Astrocyte of the spinal cord (primary cell): Measurements from ENCODE around the gene LLGL1.

ENCODE experiments used
- DNase-seq: peaks from one replicate; pipeline ENCODE4 v3.0.0; 2011; ENCODE audit warnings: low read depth, low spot score
- H3K4me3 ChIP-seq: 2 replicates; pipeline ENCODE4 v1.5.1; 2011; ENCODE audit warnings: low read depth, mild to moderate bottlenecking, low read length, moderate library complexity
- CTCF ChIP-seq: IDR thresholded peaks from 2 replicates; pipeline ENCODE4 v1.5.1; 2012; ENCODE audit warnings: low read depth, mild to moderate bottlenecking, low read length, inconsistent platforms
- in situ Hi-C: cut with HindIII; loops from 2 replicates; pipeline ENCODE4 v1.10.0; 2017; ENCODE audit warnings: low sequenced_read_pairs

The LLGL1 gene

DNA sequence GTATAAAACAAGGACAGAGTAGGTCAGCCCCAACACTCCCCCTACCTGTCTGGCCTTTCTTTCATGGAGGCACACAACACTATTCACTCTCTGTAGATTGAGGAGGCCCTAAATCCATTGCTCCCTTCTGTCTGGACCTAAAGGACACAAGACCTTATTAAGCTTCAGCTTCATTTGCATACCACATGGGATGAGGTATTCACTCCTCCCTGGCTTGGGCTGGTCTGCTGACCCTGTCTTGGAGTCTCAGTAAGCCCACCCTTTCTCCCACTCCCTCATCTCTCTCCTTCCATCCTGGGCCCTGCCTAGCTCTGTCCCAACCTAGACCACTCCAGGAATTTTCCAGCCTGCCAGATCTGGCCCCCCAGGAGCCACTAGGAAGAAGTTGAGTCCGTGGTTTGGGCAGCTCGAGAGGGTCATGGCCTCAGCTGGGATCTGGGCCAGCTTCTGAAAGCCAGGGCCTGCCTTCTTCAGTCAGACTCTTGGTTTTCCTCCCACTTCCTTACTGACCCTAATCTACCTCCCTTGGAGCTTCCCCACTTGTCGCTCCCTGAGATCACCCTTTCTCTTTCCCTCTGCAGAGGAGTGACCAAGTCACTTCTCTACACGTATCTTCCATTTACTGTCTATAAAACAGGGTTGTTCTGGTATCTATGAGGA lies 6.5 kb upstream of the LLGL1 start:
- H3K4me3 ChIP-seq, result no peak overlapping the region
- peak; percentile 53 for DNase-seq
- TF ChIP-seq CTCF, result no peak
- in situ Hi-C loops, result no loop called here

DNA sequence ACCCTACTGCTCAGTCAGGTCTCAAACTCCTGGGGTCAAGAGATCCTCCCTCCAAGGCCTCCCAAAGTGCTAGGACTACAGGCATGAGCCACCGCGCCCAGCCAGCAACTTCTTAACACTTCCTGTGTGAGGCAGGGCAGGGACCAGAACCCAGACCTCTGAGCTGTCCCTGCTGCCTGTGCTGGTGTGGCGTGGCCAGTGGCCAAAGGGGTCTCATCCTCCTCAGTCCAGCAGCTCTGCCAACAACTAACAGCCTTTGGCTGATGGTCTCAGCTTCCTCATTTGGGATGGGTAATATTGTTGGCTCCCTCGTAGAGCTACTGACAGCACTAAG lies 1.4 kb upstream of the LLGL1 start:
- in situ Hi-C loops, result no loop called here
- H3K4me3 ChIP-seq, result no peak overlapping the region
- TF ChIP-seq CTCF, result no peak
- DNase-seq, result no peak

DNA sequence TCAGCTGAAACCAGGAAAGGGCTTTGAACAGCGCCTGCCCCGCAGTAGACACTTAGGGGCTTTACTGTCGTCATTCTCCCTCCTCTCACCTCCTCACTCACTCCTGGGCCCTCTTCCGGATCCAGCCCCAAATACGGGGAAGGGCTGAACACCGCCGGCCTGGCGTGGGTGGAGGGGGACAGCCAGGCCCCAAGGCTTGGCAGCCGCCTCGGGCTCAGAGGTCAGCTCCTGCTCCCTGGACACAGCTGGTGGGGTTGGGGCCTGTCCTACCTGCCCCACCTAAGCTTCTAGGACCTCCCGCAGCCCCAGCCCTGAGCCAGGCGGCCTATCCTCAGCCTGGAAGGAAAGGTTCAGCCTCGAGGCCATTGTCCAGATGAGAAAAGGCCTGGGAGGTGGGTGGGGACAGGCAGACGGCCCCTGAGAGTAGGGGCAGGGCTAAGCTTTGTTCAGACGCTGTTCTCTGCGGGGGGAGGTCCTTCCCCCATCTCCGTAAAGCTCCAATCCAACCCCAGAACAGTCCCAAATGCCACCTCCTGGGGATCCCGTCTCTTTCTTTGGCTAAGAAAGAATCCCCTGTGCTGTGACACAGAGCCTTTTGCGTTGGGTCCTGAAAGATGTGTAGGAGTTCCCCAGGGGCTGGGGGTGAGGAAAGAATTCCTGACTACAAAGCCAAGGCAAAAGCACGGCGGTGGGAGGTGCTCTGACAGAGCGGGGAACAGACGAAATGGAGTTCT lies 881 bp upstream of the LLGL1 start:
- in situ Hi-C loops, result no loop called here
- DNase-seq, result peak; percentile 4
- H3K4me3 ChIP-seq, result peak overlapping the region; percentile 19
- no peak for TF ChIP-seq CTCF

DNA sequence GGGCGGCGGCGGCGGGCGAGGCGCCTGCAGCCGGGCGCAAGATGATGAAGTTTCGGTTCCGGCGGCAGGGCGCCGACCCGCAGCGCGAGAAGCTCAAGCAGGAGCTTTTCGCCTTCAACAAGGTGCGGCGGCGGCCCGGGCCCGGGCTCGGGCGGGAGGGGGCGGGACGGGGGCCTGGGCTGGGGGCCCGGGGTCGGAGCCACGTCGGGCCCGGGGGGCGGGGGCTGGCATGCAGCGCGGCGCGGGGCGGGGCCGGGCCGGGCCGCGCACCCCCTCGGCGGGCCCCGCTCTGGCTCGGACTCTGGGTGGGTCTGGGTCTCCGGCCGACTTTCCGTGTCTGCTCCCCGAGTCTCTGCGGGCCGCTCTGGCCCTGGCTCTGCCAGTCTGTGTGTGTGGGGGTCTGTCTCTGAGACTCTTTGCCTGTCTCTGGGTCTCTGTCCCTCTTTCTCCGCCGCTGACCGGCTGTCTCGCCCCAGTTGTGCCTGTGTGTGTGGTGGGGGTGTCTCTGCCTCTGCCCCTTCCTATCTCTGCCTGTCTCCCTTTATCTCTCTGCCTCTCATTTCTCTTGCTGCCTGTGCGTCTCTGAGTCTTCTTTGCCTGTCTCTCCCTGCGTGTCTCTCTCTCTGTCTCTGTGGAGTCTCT lies 328 bp downstream of the LLGL1 start:
- DNase-seq, result peak; percentile 7
- in situ Hi-C loops, result no loop called here

GRCh38 chr17:18226284-18226945 lies 980 bp downstream of the LLGL1 start:
- in situ Hi-C loops, result no loop called here
- TF ChIP-seq CTCF, result no peak
- DNase-seq, result no peak

More for the DNA sequence above, 328 bp downstream of the LLGL1 start:
- peak overlapping the region; percentile 92 for H3K4me3 ChIP-seq
- TF ChIP-seq CTCF, result no peak

DNA sequence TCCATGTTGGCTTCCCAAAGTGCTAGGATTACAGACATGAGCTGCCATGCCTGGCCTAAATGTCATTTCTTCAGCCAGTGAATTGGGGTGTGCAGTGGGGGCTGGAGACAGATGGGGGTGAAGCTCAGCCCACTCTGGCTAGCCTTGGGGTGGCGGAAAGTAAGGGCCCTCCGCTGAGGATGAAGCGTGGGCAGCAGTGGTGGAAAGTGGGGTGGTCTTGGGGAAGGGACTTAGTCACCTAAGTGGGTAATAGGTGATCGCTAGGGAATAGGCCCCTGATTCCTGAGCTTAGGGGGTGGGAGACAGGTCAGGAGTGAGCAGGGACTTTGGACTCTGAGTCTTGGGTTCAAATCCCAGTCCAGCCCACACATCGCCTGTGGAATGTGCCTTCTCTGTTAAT lies 2.2 kb downstream of the LLGL1 start:
- in situ Hi-C loops, result no loop called here
- no peak for DNase-seq
- no peak for TF ChIP-seq CTCF
- H3K4me3 ChIP-seq, result no peak overlapping the region

More at GRCh38 chr17:18226284-18226945, 980 bp downstream of the LLGL1 start:
- H3K4me3 ChIP-seq, result peak overlapping the region; percentile 92
